Neural progenitor cell (in vitro differentiated cells): ENCODE measurements around the gene LHX6.

Source experiments
- CTCF ChIP-seq: fragments of 200-600 bp; sonication (generic); IDR thresholded peaks from 2 replicates; pipeline ENCODE4 v1.5.1; 2017; ENCODE audit warnings: antibody characterized with exemption, mild to moderate bottlenecking
- EZH2 ChIP-seq: fragments of 200-600 bp; sonication (generic); IDR thresholded peaks from 2 replicates; pipeline ENCODE4 v1.6.1; 2017; ENCODE audit warnings: antibody characterized with exemption, mild to moderate bottlenecking, moderate library complexity
- EZH2phosphoT487 ChIP-seq: fragments of 200-600 bp; sonication (generic); IDR thresholded peaks from 2 replicates; pipeline ENCODE4 v1.6.1; 2017; ENCODE audit warnings: antibody characterized with exemption

- TF ChIP-seq CTCF (no peak), EZH2phosphoT487 (peak; percentile 19), EZH2 (peak; percentile 86)
Measured at GRCh38 chr9:122228568-122229484, at the start of gene LHX6.
